ENCODE results near the gene FYCO1. TPM values are rescaled to one million over a fixed set of nuclear protein-coding genes. Genes with fewer than 3 reads are reported as not detected.

FYCO1 gene
- total and polyA plus RNA-seq, 2 of the 13 experiments (the other 11 are each of a cell fraction or from before 2014, with no cell fraction given): 2.7 to 4.2 TPM

- intact Hi-C loops (cut with micrococcal nuclease; ENCODE audit: unreplicated experiment) (no loop called here), in situ Hi-C loops (cut with HindIII; ENCODE audit: extremely low pct_ligation_motif_present, low pct_unique_long_range_greater_than_20kb) (no loop called here)
- TF ChIP-seq TP53 (CRISPR knock-in tag; conservative IDR thresholded peaks at IDR 0.05): no peak
- no peak for TF ChIP-seq NONO (IDR thresholded peaks at IDR 0.05)
- no peak for TF ChIP-seq NONO (CRISPR knock-in tag; conservative IDR thresholded peaks at IDR 0.05)
- TF ChIP-seq PLRG1 (conservative IDR thresholded peaks at IDR 0.05): no peak
- no peak for TF ChIP-seq ZNF609 (CRISPR knock-in tag; IDR thresholded peaks at IDR 0.05; ENCODE audit: borderline replicate concordance)
- TF ChIP-seq ZNF496 (CRISPR knock-in tag; IDR thresholded peaks at IDR 0.05; ENCODE audit: insufficient replicate concordance): no peak
- no peak for TF ChIP-seq TARDBP (CRISPR knock-in tag; IDR thresholded peaks at IDR 0.05)
- no peak for TF ChIP-seq REL (CRISPR knock-in tag; conservative IDR thresholded peaks at IDR 0.05)
- no peak for TF ChIP-seq IKZF1 (IDR thresholded peaks at IDR 0.05)
- no peak for TF ChIP-seq HNF4A (CRISPR knock-in tag; IDR thresholded peaks at IDR 0.05)
- H3K36me3 ChIP-seq (replicated peaks in 1 of 2; ENCODE audit: control insufficient read depth in 1 of 2, insufficient read depth in 2 of 2, low read length in 2 of 2): no peaks in the 10 kb centered on the region
- no peak overlapping the region for H3K4me3 ChIP-seq (replicated peaks in 1 of 3; ENCODE audit: insufficient read depth in 1 of 3, low read depth in 2 of 3, low read length in 3 of 3)
- H3K27ac ChIP-seq (ENCODE audit: extremely low read length, insufficient read depth, low read length): no peak overlapping the region
- ChIA-PET POLR2A (no interaction called here), CTCF (ENCODE audit: low intra/inter-chr PET ratio, low total read pairs) (no interaction called here)
- no peak for DNase-seq (ENCODE audit: low spot score)
- WGBS (ENCODE audit: low lambda C conversion rate): 34% methylated on average over 5 of the region's 5 CpGs
- H3K4me2 ChIP-seq (ENCODE audit: low read depth, low read length): no peak overlapping the region
- no peak overlapping the region for H2AFZ ChIP-seq (ENCODE audit: low read length)
- peaks cover 0 to 4% of the 10 kb centered on the region in 2 experiments; a peak in 2 of 5 replicates for H3K27me3 ChIP-seq (ENCODE audit: control insufficient read depth in 1 of 2, insufficient read depth in 2 of 2, low read length in 2 of 2)
- no peak for FAIRE-seq
- BruUV-seq (replicated peaks): no TSS peak
- H3K4me1 ChIP-seq (ENCODE audit: insufficient read depth, low read length): no peaks in the 10 kb centered on the region
- H4K20me1 ChIP-seq (ENCODE audit: insufficient read depth, low read length): no peaks in the 10 kb centered on the region
- no peak for ATAC-seq
- H3K79me2 ChIP-seq (ENCODE audit: insufficient read depth, low read length): no peaks in the 10 kb centered on the region
- H3K9me3 ChIP-seq (ENCODE audit: low read length): no peaks in the 10 kb centered on the region
- no peak overlapping the region for H3K9ac ChIP-seq (ENCODE audit: insufficient read depth, low read depth, low read length)
These were observed 99.7 kb downstream of the FYCO1 start for GRCh38 chr3:45895686-45896468.

Measured in HepG2 (cell line).